C4-2B (cell line): ENCODE data around the gene SERPINE3.

ENCODE experiments used
- ZFX ChIP-seq: fragments of 450-650 bp; IDR thresholded peaks from 2 replicates; pipeline ENCODE4 v1.6.1; 2017
- TF ChIP-seq, protein P1 (sequence below): fragments of 450-650 bp; conservative IDR thresholded peaks from 2 replicates; pipeline ENCODE4 v1.5.1; 2017; ENCODE audit warnings: mild to moderate bottlenecking

DNA sequence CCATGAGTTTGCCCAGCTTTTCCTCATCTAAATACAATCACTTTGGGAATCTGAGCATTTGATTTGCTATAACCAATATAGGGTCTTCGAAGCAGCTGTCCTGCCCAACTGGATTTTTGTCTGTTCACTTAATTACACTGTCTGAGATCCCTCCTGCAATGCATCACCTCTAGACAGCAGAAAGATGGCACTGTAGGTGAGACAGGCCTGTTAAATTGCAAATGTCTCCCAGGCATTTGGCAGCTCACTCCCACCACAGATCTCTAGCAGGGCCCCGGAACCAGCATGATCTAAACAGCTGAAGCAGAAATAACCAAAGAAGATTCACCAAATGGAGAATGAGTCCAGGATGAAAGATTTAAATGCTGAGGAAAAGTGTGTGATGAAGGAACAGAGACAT lies 41.9 kb upstream of the SERPINE3 start:
- TF ChIP-seq, protein P1, sequence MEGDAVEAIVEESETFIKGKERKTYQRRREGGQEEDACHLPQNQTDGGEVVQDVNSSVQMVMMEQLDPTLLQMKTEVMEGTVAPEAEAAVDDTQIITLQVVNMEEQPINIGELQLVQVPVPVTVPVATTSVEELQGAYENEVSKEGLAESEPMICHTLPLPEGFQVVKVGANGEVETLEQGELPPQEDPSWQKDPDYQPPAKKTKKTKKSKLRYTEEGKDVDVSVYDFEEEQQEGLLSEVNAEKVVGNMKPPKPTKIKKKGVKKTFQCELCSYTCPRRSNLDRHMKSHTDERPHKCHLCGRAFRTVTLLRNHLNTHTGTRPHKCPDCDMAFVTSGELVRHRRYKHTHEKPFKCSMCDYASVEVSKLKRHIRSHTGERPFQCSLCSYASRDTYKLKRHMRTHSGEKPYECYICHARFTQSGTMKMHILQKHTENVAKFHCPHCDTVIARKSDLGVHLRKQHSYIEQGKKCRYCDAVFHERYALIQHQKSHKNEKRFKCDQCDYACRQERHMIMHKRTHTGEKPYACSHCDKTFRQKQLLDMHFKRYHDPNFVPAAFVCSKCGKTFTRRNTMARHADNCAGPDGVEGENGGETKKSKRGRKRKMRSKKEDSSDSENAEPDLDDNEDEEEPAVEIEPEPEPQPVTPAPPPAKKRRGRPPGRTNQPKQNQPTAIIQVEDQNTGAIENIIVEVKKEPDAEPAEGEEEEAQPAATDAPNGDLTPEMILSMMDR = no peak
- no peak for TF ChIP-seq ZFX
